HCT116 (cell line): Measurements from ENCODE around the gene CFAP43. TPM values are rescaled to one million over a fixed set of nuclear protein-coding genes. Genes with fewer than 3 reads are reported as not detected.
A peak's percentile ranks its signal among the peaks of the same experiment; 100 is the strongest.

Experiments
- ATAC-seq: fragments of 200-7000 bp; cut with Tn5 transposase; 2 replicates; pipeline ENCODE4 v1.9.1; 2020; ENCODE audit warnings: mild to moderate bottlenecking, moderate library complexity
- Bru-seq: library from RNA; stranded (reverse); fragments of 400-500 nt; gene quantifications from one replicate; lab custom pipeline; 2021; lab: Mats Ljungman, UMichigan
- BruChase-seq, 2 experiments: library from RNA; stranded (reverse); fragments of 400-500 nt; gene quantifications; one replicate each; lab custom pipeline; 2021; lab: Mats Ljungman, UMichigan
- BruUV-seq: library from RNA; stranded (reverse); fragments of 400-500 nt; replicated peaks from 2 replicates; lab custom pipeline; 2021; lab: Mats Ljungman, UMichigan
- CTCF ChIA-PET: fragments of 300-600 bp; sonication (Branson Sonifier 250); formaldehyde crosslinking; loops from one replicate; lab custom pipeline; 2021; ENCODE audit warnings: antibody characterized with exemption; lab: Charles Lee
- POLR2A ChIA-PET: fragments of 300-600, 350-600 bp; sonication (Branson Sonifier 250); formaldehyde crosslinking; loops from one replicate; lab custom pipeline; 2021; ENCODE audit warnings: antibody characterized with exemption; lab: Charles Lee
- RAD21 ChIA-PET, 2 experiments: fragments of 300-600 bp; sonication (Branson Sonifier 250); formaldehyde crosslinking; loops; one replicate each; lab custom pipeline; 2023; ENCODE audit warnings: low total read pairs in 2 of 2; ENCODE audit not compliant: uncharacterized antibody in 2 of 2, unreplicated experiment in 2 of 2, low non-redundant PET in 1 of 2; lab: Charles Lee
- DNase-seq: peaks from one replicate; pipeline ENCODE4 v3.0.0-alpha.2; 2010; ENCODE audit warnings: low read depth, low spot score
- H2AFZ ChIP-seq: fragments of 200-600 bp; shearing (Covaris generic), sonication (generic); 2 replicates; pipeline ENCODE4 v1.6.1; 2017; ENCODE audit warnings: low read depth, mixed run types, mixed read lengths, antibody characterized with exemption, low read length; ENCODE audit not compliant: poor library complexity, severe bottlenecking
- H3K27ac ChIP-seq: 2 replicates; pipeline ENCODE4 v1.5.1; 2012; ENCODE audit warnings: low read depth, low read length
- H3K27me3 ChIP-seq: fragments of 200-600 bp; sonication (generic); 2 replicates; pipeline ENCODE4 v1.6.1; 2016; ENCODE audit warnings: mixed run types, low read length, mixed read lengths; ENCODE audit not compliant: insufficient read depth
- H3K36me3 ChIP-seq, 2 experiments: fragments of 200-500 bp in 1 of 2; fragments of 200-600 bp in 1 of 2; sonication (Bioruptor generic) in 1 of 2; sonication (generic) in 1 of 2; 2 replicates each; pipeline versions ENCODE4 v1.5.1 to v1.6.1; 2014 to 2016; ENCODE audit warnings: low read length in 2 of 2, inconsistent platforms in 1 of 2, mixed read lengths in 1 of 2, mixed run types in 1 of 2; ENCODE audit not compliant: insufficient read depth in 2 of 2, control insufficient read depth in 1 of 2
- H3K4me1 ChIP-seq, 2 experiments: fragments of 200-600 bp in 1 of 2; sonication (generic) in 1 of 2; 2 replicates each; pipeline versions ENCODE4 v1.5.1 to v1.6.1; 2012 to 2017; ENCODE audit warnings: low read length in 2 of 2, inconsistent platforms in 1 of 2, mild to moderate bottlenecking in 1 of 2, mixed read lengths in 1 of 2, mixed run types in 1 of 2, moderate library complexity in 1 of 2; ENCODE audit not compliant: insufficient read depth in 2 of 2, control insufficient read depth in 1 of 2
- H3K4me2 ChIP-seq: fragments of 200-600 bp; sonication (generic); 2 replicates; pipeline ENCODE4 v1.6.1; 2017; ENCODE audit warnings: mixed run types, low read length, mixed read lengths
- H3K4me3 ChIP-seq, 2 experiments: fragments of 200-600 bp in 1 of 2; sonication (generic) in 1 of 2; replicated peaks in 1 of 2; 2 replicates each; pipeline ENCODE4 v1.5.1; 2011 to 2016; ENCODE audit warnings: low read length in 2 of 2, control low read depth in 1 of 2, low read depth in 1 of 2, mild to moderate bottlenecking in 1 of 2, mixed read lengths in 1 of 2, mixed run types in 1 of 2
- H3K79me2 ChIP-seq: fragments of 200-600 bp; sonication (generic); 2 replicates; pipeline ENCODE4 v1.6.1; 2017; ENCODE audit warnings: mild to moderate bottlenecking, mixed run types, low read length, moderate library complexity, mixed read lengths; ENCODE audit not compliant: insufficient read depth
- H3K9ac ChIP-seq: fragments of 200-600 bp; sonication (generic); 2 replicates; pipeline ENCODE4 v1.6.1; 2016; ENCODE audit warnings: low read length, mixed read lengths
- H3K9me2 ChIP-seq: fragments of 200-600 bp; sonication (generic), shearing (Covaris generic); 2 replicates; pipeline ENCODE4 v1.6.1; 2017; ENCODE audit warnings: mixed run types, mild to moderate bottlenecking, moderate library complexity; ENCODE audit not compliant: insufficient read depth
- H3K9me3 ChIP-seq, 2 experiments: fragments of 200-500 bp in 1 of 2; fragments of 200-600 bp in 1 of 2; sonication (Bioruptor generic) in 1 of 2; sonication (generic) in 1 of 2; 2 replicates each; pipeline ENCODE4 v1.6.1; 2014 to 2017; ENCODE audit warnings: low read length in 2 of 2, mixed read lengths in 2 of 2, inconsistent platforms in 1 of 2, low read depth in 1 of 2, mild to moderate bottlenecking in 1 of 2, mixed run types in 1 of 2, moderate library complexity in 1 of 2; ENCODE audit not compliant: control insufficient read depth in 1 of 2, insufficient read depth in 1 of 2
- H4K20me1 ChIP-seq: fragments of 200-600 bp; sonication (generic), shearing (Covaris generic); 2 replicates; pipeline ENCODE4 v1.6.1; 2017; ENCODE audit warnings: mixed run types, mild to moderate bottlenecking, moderate library complexity; ENCODE audit not compliant: insufficient read depth
- CEBPB ChIP-seq: IDR thresholded peaks from 2 replicates; pipeline ENCODE4 v1.6.1; 2012; ENCODE audit warnings: low read depth
- EZH2 ChIP-seq: fragments of 200-600 bp; sonication (generic); IDR thresholded peaks from 2 replicates; pipeline ENCODE4 v1.6.1; 2017; ENCODE audit warnings: antibody characterized with exemption, mixed run types
- POLR2AphosphoS5 ChIP-seq: IDR thresholded peaks from 2 replicates; pipeline ENCODE4 v1.6.1; 2011; ENCODE audit warnings: mild to moderate bottlenecking, low read depth, low read length, moderate library complexity
- SIN3A ChIP-seq: IDR thresholded peaks from 2 replicates; pipeline ENCODE4 v1.6.1; 2012; ENCODE audit warnings: low read depth
- SP1 ChIP-seq: IDR thresholded peaks from 2 replicates; pipeline ENCODE4 v1.6.1; 2012; ENCODE audit warnings: low read depth
- TCF7L2 ChIP-seq: IDR thresholded peaks from 2 replicates; pipeline ENCODE4 v1.7.0; 2011; ENCODE audit warnings: borderline replicate concordance, inconsistent platforms; ENCODE audit not compliant: insufficient read depth, insufficient read length; ENCODE audit errors: extremely low read depth
- ZFX ChIP-seq: fragments of 450-650 bp; IDR thresholded peaks from 2 replicates; pipeline ENCODE4 v1.6.1; 2017
- intact Hi-C: fragments of 100-400 bp; cut with micrococcal nuclease; formaldehyde crosslinking; loops from 2 replicates; pipeline ENCODE4 v1.10.0; 2022
- long read RNA-seq: library from polyadenylated mRNA; unstranded; transcript quantifications from one replicate; pipeline ENCODE4 v2.0.0, GENCODE V29; 2021; ENCODE audit not compliant: unreplicated experiment
- polyA plus RNA-seq: library from polyadenylated mRNA; unstranded; fragments of >200 nt; gene quantifications from 2 replicates; pipeline ENCODE4 v1.2.1, GENCODE V29; 2012; ENCODE audit warnings: missing spikeins
- total RNA-seq: library from RNA; stranded (reverse); gene quantifications from one replicate; pipeline ENCODE4 v1.2.1, GENCODE V29; 2021; ENCODE audit not compliant: unreplicated experiment
- TF ChIP-seq, protein P1 (sequence below): IDR thresholded peaks from 2 replicates; pipeline ENCODE4 v1.6.1; 2012

The CFAP43 gene, protein sequence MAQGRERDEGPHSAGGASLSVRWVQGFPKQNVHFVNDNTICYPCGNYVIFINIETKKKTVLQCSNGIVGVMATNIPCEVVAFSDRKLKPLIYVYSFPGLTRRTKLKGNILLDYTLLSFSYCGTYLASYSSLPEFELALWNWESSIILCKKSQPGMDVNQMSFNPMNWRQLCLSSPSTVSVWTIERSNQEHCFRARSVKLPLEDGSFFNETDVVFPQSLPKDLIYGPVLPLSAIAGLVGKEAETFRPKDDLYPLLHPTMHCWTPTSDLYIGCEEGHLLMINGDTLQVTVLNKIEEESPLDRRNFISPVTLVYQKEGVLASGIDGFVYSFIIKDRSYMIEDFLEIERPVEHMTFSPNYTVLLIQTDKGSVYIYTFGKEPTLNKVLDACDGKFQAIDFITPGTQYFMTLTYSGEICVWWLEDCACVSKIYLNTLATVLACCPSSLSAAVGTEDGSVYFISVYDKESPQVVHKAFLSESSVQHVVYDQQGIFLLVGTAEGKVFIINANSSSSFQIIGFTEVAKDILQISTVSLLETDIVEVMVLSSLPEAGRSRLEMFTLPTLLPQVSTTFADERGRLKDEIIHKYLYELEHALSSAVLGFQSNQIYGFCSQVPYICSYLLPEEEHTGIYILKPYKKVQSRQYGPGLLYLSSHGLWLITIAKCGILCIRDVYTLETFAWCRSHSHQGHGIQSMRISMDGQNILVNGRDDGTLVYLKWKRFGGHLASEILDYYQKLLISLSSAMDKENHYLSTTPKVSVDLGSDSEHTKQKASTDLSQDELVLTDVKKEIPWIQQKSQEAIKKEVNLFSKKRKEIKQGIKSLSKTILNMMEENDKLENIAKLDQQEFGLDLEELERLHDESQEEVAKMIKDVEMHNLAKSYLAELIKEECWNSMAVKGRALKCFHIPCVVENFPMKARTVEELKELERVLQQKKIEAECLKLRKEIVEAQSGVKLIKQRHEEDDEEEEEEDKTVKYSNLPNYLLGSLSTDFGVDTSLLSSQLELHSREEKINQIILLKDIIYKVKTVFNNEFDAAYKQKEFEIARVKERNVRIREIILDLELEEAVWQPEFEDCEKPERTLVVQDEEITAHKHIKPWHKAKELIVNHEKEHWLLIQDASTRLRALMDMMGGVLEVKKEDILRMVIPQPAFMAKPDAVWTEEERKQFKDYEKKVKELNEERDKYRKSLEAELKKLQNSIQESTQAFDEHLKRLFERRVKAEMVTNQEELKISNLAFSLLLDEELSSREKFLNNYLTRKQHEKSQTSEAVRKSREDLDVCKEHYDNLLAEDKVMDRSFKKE (N-terminal part only)
- total RNA-seq (4.0 TPM), Bru-seq, nascent RNA (percentile 56 among the genes with signal in this experiment), BruChase-seq, experiment 1, labeled RNA remaining after a 6-hour chase (percentile 47 among the genes with signal in this experiment), BruChase-seq, experiment 2, labeled RNA remaining after a 2-hour chase (percentile 57 among the genes with signal in this experiment)
- 0.65 and 1.5 TPM in 2 replicates for polyA plus RNA-seq
- long read RNA-seq, partial matches to known transcripts = 0 of 4 reads
- long read RNA-seq, other reads (novel, unspliced or antisense) = 4 of 4 reads

DNA sequence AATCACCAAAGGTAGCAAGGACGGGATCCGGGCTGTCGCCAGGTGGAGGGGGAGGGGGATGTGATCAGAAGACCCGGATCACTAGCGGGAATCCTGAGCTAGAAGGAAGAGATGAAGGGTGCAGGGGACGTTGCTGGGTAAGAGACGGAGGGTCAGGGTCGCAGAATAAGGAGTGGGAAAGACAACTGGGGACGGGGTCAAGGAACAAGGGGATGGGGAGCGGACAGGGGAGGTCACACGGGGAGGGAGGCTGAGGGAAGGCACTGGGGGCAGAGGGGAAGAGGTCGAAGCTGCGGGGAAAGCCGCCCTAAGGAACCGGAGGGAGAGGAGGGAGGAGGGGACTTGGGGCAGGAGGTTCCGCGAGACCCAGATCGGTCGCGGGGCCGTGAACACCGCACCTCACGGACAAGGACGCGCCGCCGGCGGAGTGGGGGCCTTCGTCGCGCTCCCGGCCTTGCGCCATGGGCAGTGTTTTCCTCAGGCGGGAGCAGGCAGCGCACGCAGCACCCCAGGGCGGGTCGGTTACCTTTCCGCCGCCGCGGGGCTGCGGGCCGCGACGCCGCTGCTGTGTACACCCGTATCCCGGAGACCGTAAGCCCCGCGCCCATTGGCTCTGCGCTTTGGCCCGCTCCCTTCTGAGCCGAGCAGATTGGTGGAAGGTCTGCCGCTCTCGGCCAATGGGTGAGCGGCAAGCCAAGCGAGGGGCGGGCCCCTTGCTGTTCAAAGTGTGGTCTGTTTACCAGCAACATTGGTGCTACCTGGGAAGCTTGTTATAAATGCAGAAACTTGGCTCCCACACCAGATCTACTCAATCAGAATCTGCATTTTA, at the start of gene CFAP43:
CFAP43 (minus strand) TSS at position 581 of the 829 bp plus-strand sequence; CDS start at position 463, 118 bp downstream.
- H3K36me3 ChIP-seq = no peaks in the 10 kb centered on the region
- TF ChIP-seq ZFX = peak; percentile 73
- peak; percentile 99 for TF ChIP-seq SP1
- peak; percentile 82 for TF ChIP-seq POLR2AphosphoS5
- TF ChIP-seq EZH2 = no peak
- TF ChIP-seq, protein P1, sequence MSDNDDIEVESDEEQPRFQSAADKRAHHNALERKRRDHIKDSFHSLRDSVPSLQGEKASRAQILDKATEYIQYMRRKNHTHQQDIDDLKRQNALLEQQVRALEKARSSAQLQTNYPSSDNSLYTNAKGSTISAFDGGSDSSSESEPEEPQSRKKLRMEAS = peak; percentile 89
- peak; percentile 64 for TF ChIP-seq TCF7L2
- no peak for TF ChIP-seq CEBPB
- TF ChIP-seq SIN3A = peak; percentile 97
- H3K9ac ChIP-seq = peak within 1 kb of the TSS; percentile 87
- no TSS peak for BruUV-seq
- RAD21 ChIA-PET = no interaction called here
- peak within 1 kb of the TSS; percentile 98 for H2AFZ ChIP-seq
- H4K20me1 ChIP-seq = no peaks in the 10 kb centered on the region
- no peaks in the 10 kb centered on the region for H3K79me2 ChIP-seq
- peak within 1 kb of the TSS; percentile 87 for H3K4me2 ChIP-seq
- no peaks in the 10 kb centered on the region for H3K27me3 ChIP-seq
- ATAC-seq = peak; percentile 99
- H3K4me1 ChIP-seq = peaks cover 5 to 15% of the 10 kb centered on the region in 2 experiments; a peak in 3 of 4 replicates
- DNase-seq = peak; percentile 96
- H3K27ac ChIP-seq = peak within 1 kb of the TSS; percentile 40
- CTCF ChIA-PET = interaction anchor here (1.8 kb wide), 1 partner anchor 43 kb away, joined by 6 read pairs; no protein-coding TSS in a partner anchor
- POLR2A ChIA-PET = interaction anchor here (1.5 kb wide), 1 partner anchor 43 kb away, joined by 3 read pairs; no protein-coding TSS in a partner anchor
- no peaks in the 10 kb centered on the region for H3K9me2 ChIP-seq
- intact Hi-C loops = no loop called here
- H3K9me3 ChIP-seq = no peaks in the 10 kb centered on the region
- H3K4me3 ChIP-seq = peak within 1 kb of the TSS; percentile 73 to 88
